K562 (cell line): Measurements from ENCODE around the gene COPG2. TPM values are rescaled to one million over a fixed set of nuclear protein-coding genes. Genes with fewer than 3 reads are reported as not detected.

Source experiments
- ATAC-seq: fragments of 200-7000 bp; cut with Tn5 transposase; 3 replicates; pipeline ENCODE4 v1.9.1; 2020; ENCODE audit warnings: moderate library complexity
- BruUV-seq: library from RNA; stranded (reverse); fragments of 400-500 nt; replicated peaks from 2 replicates; lab custom pipeline; 2021; lab: Mats Ljungman, UMichigan
- CTCF ChIA-PET: fragments of 300-600 bp; formaldehyde crosslinking; extraction: SDS; loops from one replicate; lab custom pipeline; 2021; ENCODE audit warnings: low intra/inter-chr PET ratio; lab: Yijun Ruan, JAX
- POLR2A ChIA-PET: fragments of 300-600, 350-650 bp; sonication (Branson Sonifier 250); formaldehyde crosslinking; extraction: SDS; loops from one replicate; lab custom pipeline; 2021; ENCODE audit warnings: antibody characterized with exemption, inconsistent platforms; lab: Yijun Ruan, JAX
- DNase-seq, 4 experiments: peaks; one replicate each; pipeline versions ENCODE4 v3.0.0 to v3.0.0-alpha.2; 2011 to 2018; ENCODE audit warnings: low spot score in 3 of 4, mixed read lengths in 3 of 4; ENCODE audit errors: extremely low read depth in 1 of 4
- FAIRE-seq: peaks from 2 replicates; lab custom pipeline; 2011; peaks lifted over from hg19 to GRCh38; lab: Jason Lieb, UNC
- H2AFZ ChIP-seq: 2 replicates; pipeline ENCODE4 v1.6.0; 2011; ENCODE audit warnings: low read depth, low read length, control low read depth, inconsistent platforms
- H3K27ac ChIP-seq: fragments of 200-600 bp; 3 replicates; pipeline ENCODE4 v1.8.0; 2011; ENCODE audit warnings: low read depth, mild to moderate bottlenecking, control low read depth, inconsistent platforms, low read length, moderate library complexity, mixed read lengths; ENCODE audit errors: extremely low read depth
- H3K27me3 ChIP-seq, 2 experiments: fragments of 300-600 bp in 1 of 2; 2 replicates in 1 of 2; 3 replicates in 1 of 2; pipeline versions ENCODE4 v1.6.0 to v1.8.0; 2011; ENCODE audit warnings: inconsistent platforms in 2 of 2, low read length in 2 of 2, mild to moderate bottlenecking in 1 of 2, mixed read lengths in 1 of 2, moderate library complexity in 1 of 2; ENCODE audit not compliant: control insufficient read depth in 2 of 2, insufficient read depth in 2 of 2
- H3K36me3 ChIP-seq: fragments of 300-600 bp; 3 replicates; pipeline ENCODE4 v1.8.0; 2011; ENCODE audit warnings: mild to moderate bottlenecking, low read length, inconsistent platforms; ENCODE audit not compliant: control insufficient read depth, insufficient read depth
- H3K4me1 ChIP-seq, 2 experiments: fragments of 200-600 bp in 1 of 2; replicated peaks in 1 of 2; 2 replicates in 1 of 2; 3 replicates in 1 of 2; pipeline versions ENCODE4 v1.5.1 to v1.8.0; 2011; ENCODE audit warnings: inconsistent platforms in 2 of 2, low read length in 2 of 2, mild to moderate bottlenecking in 1 of 2, mixed read lengths in 1 of 2, moderate library complexity in 1 of 2; ENCODE audit not compliant: control insufficient read depth in 2 of 2, insufficient read depth in 2 of 2
- H3K4me2 ChIP-seq: 2 replicates; pipeline ENCODE4 v1.6.1; 2011; ENCODE audit warnings: low read length, control low read depth, inconsistent platforms, mixed read lengths; ENCODE audit not compliant: insufficient read depth
- H3K4me3 ChIP-seq: fragments of 200-600 bp; sonication (generic), shearing (Covaris generic); 2 replicates; pipeline ENCODE4 v1.5.1; 2016; ENCODE audit warnings: control low read depth, inconsistent platforms
- H3K79me2 ChIP-seq: fragments of 200-600 bp; 3 replicates; pipeline ENCODE4 v1.8.0; 2011; ENCODE audit warnings: low read length, inconsistent platforms; ENCODE audit not compliant: control insufficient read depth, insufficient read depth
- H3K9ac ChIP-seq, 2 experiments: 2 replicates each; pipeline versions ENCODE4 v1.6.0 to v1.6.1; 2011; ENCODE audit warnings: low read depth in 2 of 2, low read length in 2 of 2, control low read depth in 1 of 2, inconsistent platforms in 1 of 2, mild to moderate bottlenecking in 1 of 2, mixed read lengths in 1 of 2; ENCODE audit not compliant: insufficient read depth in 1 of 2
- H3K9me1 ChIP-seq: one replicate; pipeline ENCODE4 v1.6.0; 2011; ENCODE audit warnings: inconsistent platforms, mild to moderate bottlenecking, low read length, moderate library complexity; ENCODE audit not compliant: control insufficient read depth, insufficient read depth
- H3K9me3 ChIP-seq: replicated peaks from 2 replicates; pipeline ENCODE4 v1.5.1; 2011; ENCODE audit warnings: low read depth, low read length, inconsistent platforms; ENCODE audit not compliant: control insufficient read depth, insufficient read depth
- H4K20me1 ChIP-seq: replicated peaks from 2 replicates; pipeline ENCODE4 v1.6.1; 2011; ENCODE audit warnings: low read length, inconsistent platforms, mixed read lengths; ENCODE audit not compliant: control insufficient read depth, insufficient read depth
- ARHGAP35 ChIP-seq: fragments of 450-650 bp; IDR thresholded peaks from 2 replicates; pipeline ENCODE4 v1.6.1; 2018; ENCODE audit not compliant: partially characterized antibody
- C11orf30 ChIP-seq: fragments of 450-650 bp; IDR thresholded peaks from 2 replicates; pipeline ENCODE4 v1.6.1; 2016; ENCODE audit warnings: low read depth, mild to moderate bottlenecking
- DEAF1 ChIP-seq: fragments of 450-650 bp; formaldehyde crosslinking; IDR thresholded peaks from 2 replicates; pipeline ENCODE4 v1.4.0; 2020; ENCODE audit warnings: mild to moderate bottlenecking, moderate library complexity
- ELK1 ChIP-seq: sonication (generic); formaldehyde crosslinking; IDR thresholded peaks from 2 replicates; pipeline ENCODE4 v1.8.1; 2022; ENCODE audit warnings: missing genetic modification reagents
- MBD2 ChIP-seq: sonication (generic); IDR thresholded peaks from 2 replicates; pipeline ENCODE4 v1.6.1; 2016; ENCODE audit warnings: low read depth, borderline replicate concordance
- NR3C1 ChIP-seq: sonication (generic); formaldehyde crosslinking; IDR thresholded peaks from 2 replicates; pipeline ENCODE4 v1.8.1; 2022; ENCODE audit warnings: missing genetic modification reagents
- PRMT5 ChIP-seq: sonication (generic); formaldehyde crosslinking; IDR thresholded peaks from 2 replicates; pipeline ENCODE4 v1.5.0; 2020; ENCODE audit warnings: missing genetic modification reagents
- ZNF347 ChIP-seq: fragments of 450-650 bp; formaldehyde crosslinking; IDR thresholded peaks from 2 replicates; pipeline ENCODE4 v1.4.0; 2020; ENCODE audit warnings: low read depth, mild to moderate bottlenecking, moderate library complexity
- ZNF41 ChIP-seq: fragments of 250-450 bp; sonication (Bioruptor Pico); conservative IDR thresholded peaks from 2 replicates; pipeline ENCODE4 v1.4.0; 2020; ENCODE audit warnings: mild to moderate bottlenecking
- ZNF561 ChIP-seq: fragments of 450-650 bp; formaldehyde crosslinking; conservative IDR thresholded peaks from 2 replicates; pipeline ENCODE4 v1.4.0; 2020; ENCODE audit warnings: mild to moderate bottlenecking, moderate library complexity
- in situ Hi-C: fragments of 300-500 bp; cut with MboI; formaldehyde crosslinking; loops from 4 replicates; pipeline ENCODE4 v1.15.0; 2018; ENCODE audit warnings: inconsistent platforms, mixed read lengths
- intact Hi-C: fragments of 100-400 bp; cut with micrococcal nuclease; formaldehyde crosslinking; loops from 2 replicates; pipeline ENCODE4 v1.14.2; 2022
- polyA plus RNA-seq, 8 experiments: library from polyadenylated mRNA; depleted of rRNA in 4 of 8; stranded (reverse) in 5 of 8; unstranded in 3 of 8; fragments of >200 nt; fragmentation: Nextera tagmentation in 2 of 8; fragmentation: Illumina TruSeq in 1 of 8; extraction: Ambion mirVana in 2 of 8; extraction: Trizol in 1 of 8; gene quantifications; 2 replicates each; pipeline versions ENCODE4 v1.2.1 to v1.2.3, GENCODE V29; 2011 to 2014; ENCODE audit warnings: inconsistent platforms in 1 of 8, missing spikeins in 1 of 8
- total RNA-seq, 7 experiments: library from RNA; depleted of rRNA in 6 of 7; stranded (reverse); fragments of >200 nt in 6 of 7; fragmentation: Illumina TruSeq in 2 of 7; extraction: Trizol in 2 of 7; gene quantifications; 2 replicates each; pipeline versions ENCODE4 v1.2.1 to v1.2.3, GENCODE V29; 2011 to 2021; ENCODE audit warnings: low replicate concordance in 1 of 7
- TF ChIP-seq, protein P1 (sequence below), 2 experiments: fragments of 450-650 bp in 1 of 2; sonication (generic) in 1 of 2; formaldehyde crosslinking in 1 of 2; IDR thresholded peaks; 2 replicates each; pipeline versions ENCODE4 v1.7.1 to v1.9.0; 2016 to 2022; ENCODE audit warnings: inconsistent platforms in 1 of 2, mild to moderate bottlenecking in 1 of 2, missing genetic modification reagents in 1 of 2

COPG2 gene
- total and polyA plus RNA-seq, 9 of the 15 experiments (the other 6 are each of a cell fraction or from before 2014, with no cell fraction given) = 6.6 to 104 (median 32.5) TPM

GRCh38 chr7:130673066-130673465 lies 4.5 kb upstream of the COPG2 start:
- no peak overlapping the region for H3K9ac ChIP-seq
- H2AFZ ChIP-seq = no peak overlapping the region
- H3K9me1 ChIP-seq = no peaks in the 10 kb centered on the region
- intact Hi-C loops = no loop called here
- H3K27me3 ChIP-seq = peaks cover 7 to 12% of the 10 kb centered on the region in 2 experiments; a peak in 3 of 5 replicates
- ATAC-seq (no peak), DNase-seq (no peak), FAIRE-seq (no peak)
- no peak overlapping the region for H3K4me3 ChIP-seq
- POLR2A ChIA-PET = no interaction called here
- no peaks in the 10 kb centered on the region for H3K36me3 ChIP-seq
- H3K9me3 ChIP-seq = no peaks in the 10 kb centered on the region
- no peak overlapping the region for H3K27ac ChIP-seq
- H3K4me1 ChIP-seq = peaks cover 3 to 8% of the 10 kb centered on the region in 2 experiments; a peak in 3 of 5 replicates
- H3K4me2 ChIP-seq = no peak overlapping the region
- in situ Hi-C loops = no loop called here
- CTCF ChIA-PET = no interaction called here
- H3K79me2 ChIP-seq = peaks cover under 1% of the 10 kb centered on the region; the same call in 2 of the 3 replicates
- BruUV-seq = no TSS peak
- no peaks in the 10 kb centered on the region for H4K20me1 ChIP-seq
- no peak for TF ChIP-seq C11orf30
- TF ChIP-seq ELK1 (CRISPR knock-in tag) = no peak
- TF ChIP-seq MBD2 = no peak
- no peak for TF ChIP-seq NR3C1 (CRISPR knock-in tag)
- TF ChIP-seq ZNF347 (CRISPR knock-in tag) = no peak
- no peak for TF ChIP-seq ZNF561 (CRISPR knock-in tag)
- TF ChIP-seq ZNF41 = no peak
- TF ChIP-seq ARHGAP35 = no peak
- no peak for TF ChIP-seq PRMT5 (CRISPR knock-in tag)
- TF ChIP-seq, protein P1, sequence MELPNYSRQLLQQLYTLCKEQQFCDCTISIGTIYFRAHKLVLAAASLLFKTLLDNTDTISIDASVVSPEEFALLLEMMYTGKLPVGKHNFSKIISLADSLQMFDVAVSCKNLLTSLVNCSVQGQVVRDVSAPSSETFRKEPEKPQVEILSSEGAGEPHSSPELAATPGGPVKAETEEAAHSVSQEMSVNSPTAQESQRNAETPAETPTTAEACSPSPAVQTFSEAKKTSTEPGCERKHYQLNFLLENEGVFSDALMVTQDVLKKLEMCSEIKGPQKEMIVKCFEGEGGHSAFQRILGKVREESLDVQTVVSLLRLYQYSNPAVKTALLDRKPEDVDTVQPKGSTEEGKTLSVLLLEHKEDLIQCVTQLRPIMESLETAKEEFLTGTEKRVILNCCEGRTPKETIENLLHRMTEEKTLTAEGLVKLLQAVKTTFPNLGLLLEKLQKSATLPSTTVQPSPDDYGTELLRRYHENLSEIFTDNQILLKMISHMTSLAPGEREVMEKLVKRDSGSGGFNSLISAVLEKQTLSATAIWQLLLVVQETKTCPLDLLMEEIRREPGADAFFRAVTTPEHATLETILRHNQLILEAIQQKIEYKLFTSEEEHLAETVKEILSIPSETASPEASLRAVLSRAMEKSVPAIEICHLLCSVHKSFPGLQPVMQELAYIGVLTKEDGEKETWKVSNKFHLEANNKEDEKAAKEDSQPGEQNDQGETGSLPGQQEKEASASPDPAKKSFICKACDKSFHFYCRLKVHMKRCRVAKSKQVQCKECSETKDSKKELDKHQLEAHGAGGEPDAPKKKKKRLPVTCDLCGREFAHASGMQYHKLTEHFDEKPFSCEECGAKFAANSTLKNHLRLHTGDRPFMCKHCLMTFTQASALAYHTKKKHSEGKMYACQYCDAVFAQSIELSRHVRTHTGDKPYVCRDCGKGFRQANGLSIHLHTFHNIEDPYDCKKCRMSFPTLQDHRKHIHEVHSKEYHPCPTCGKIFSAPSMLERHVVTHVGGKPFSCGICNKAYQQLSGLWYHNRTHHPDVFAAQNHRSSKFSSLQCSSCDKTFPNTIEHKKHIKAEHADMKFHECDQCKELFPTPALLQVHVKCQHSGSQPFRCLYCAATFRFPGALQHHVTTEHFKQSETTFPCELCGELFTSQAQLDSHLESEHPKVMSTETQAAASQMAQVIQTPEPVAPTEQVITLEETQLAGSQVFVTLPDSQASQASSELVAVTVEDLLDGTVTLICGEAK (IDR thresholded peaks at IDR 0.05) = no peak
- TF ChIP-seq, protein P1 (CRISPR knock-in tag; IDR thresholded peaks at IDR 0.05) = no peak
- TF ChIP-seq DEAF1 = no peak
